Sigmoid colon (tissue), 7 donors: ENCODE data around the gene KNDC1. TPM values are rescaled to one million over a fixed set of nuclear protein-coding genes. Genes with fewer than 3 reads are reported as not detected.
"Not testable (repeated sequence)": the region's sequence is repeated elsewhere in the genome, so short reads cannot be mapped to it uniquely, and the experiment has no call there.

Experiments
- DNase-seq: peaks from one replicate; pipeline ENCODE4 v3.0.0-alpha.2; 2019
- H3K27ac ChIP-seq, 4 donors: fragments of 200-600 bp; sonication (generic); one replicate each; pipeline ENCODE4 v1.5.1; 2016 to 2019; ENCODE audit warnings: mild to moderate bottlenecking in 1 of 4
- H3K27me3 ChIP-seq, 3 donors: fragments of 200-600 bp; sonication (generic); one replicate each; pipeline ENCODE4 v1.5.1; 2019; ENCODE audit warnings: mild to moderate bottlenecking in 1 of 3
- H3K36me3 ChIP-seq, 4 donors: fragments of 200-600 bp; sonication (generic); one replicate each; pipeline ENCODE4 v1.5.1; 2016 to 2019
- H3K4me1 ChIP-seq, 4 donors: fragments of 200-600 bp; sonication (generic); one replicate each; pipeline ENCODE4 v1.5.1; 2017 to 2019
- H3K4me3 ChIP-seq, 4 donors: fragments of 200-600 bp; sonication (generic); one replicate each; pipeline ENCODE4 v1.5.1; 2017 to 2019; ENCODE audit warnings: mild to moderate bottlenecking in 2 of 4, moderate library complexity in 1 of 4
- H3K9me3 ChIP-seq, 4 donors: fragments of 200-600 bp in 3 of 4; sonication (generic) in 3 of 4; one replicate each; pipeline versions ENCODE4 v1.5.1 to v1.6.1; 2013 to 2019
- EP300 ChIP-seq, 4 donors: sonication (generic); formaldehyde crosslinking; IDR thresholded peaks; one replicate each; pipeline ENCODE4 v1.6.1; 2017; ENCODE audit warnings: antibody characterized with exemption in 4 of 4
- POLR2A ChIP-seq, 2 donors: fragments of 450-650 bp; IDR thresholded peaks; one replicate each; pipeline ENCODE4 v1.6.1; 2016; ENCODE audit warnings: antibody characterized with exemption in 2 of 2, mild to moderate bottlenecking in 2 of 2, moderate library complexity in 2 of 2
- POLR2AphosphoS5 ChIP-seq, 4 donors: sonication (generic); formaldehyde crosslinking; IDR thresholded peaks; one replicate each; pipeline ENCODE4 v1.6.1; 2017; ENCODE audit warnings: antibody characterized with exemption in 4 of 4
- WGBS, 2 donors: extraction: QIAGEN DNeasy Blood & Tissue Kit; methylation state at CpG; one replicate each; pipeline ENCODE4 v1.1.7; 2013; 5-methylcytosine and 5-hydroxymethylcytosine counted together
- intact Hi-C: fragments of 100-400 bp; cut with DNase I; formaldehyde crosslinking; loops from one replicate; pipeline ENCODE4 v1.15.1; 2023
- polyA plus RNA-seq, 3 donors: library from polyadenylated mRNA; stranded (reverse); fragments of 200-250 nt; gene quantifications; one replicate each; pipeline ENCODE4 v1.2.3, GENCODE V29; 2013
- total RNA-seq, 4 donors: library from RNA; depleted of rRNA; stranded (reverse); fragments of >200 nt; gene quantifications; one replicate each; pipeline ENCODE4 v1.1.0, GENCODE V29; 2016
- TF ChIP-seq, protein P1 (sequence below), 4 experiments: fragments of 450-650 bp in 3 of 4; fragments of 200-600 bp in 1 of 4; IDR thresholded peaks; one replicate each; pipeline ENCODE4 v1.5.1; 2016 to 2019; ENCODE audit warnings: antibody characterized with exemption in 4 of 4, mild to moderate bottlenecking in 3 of 4, moderate library complexity in 2 of 4
- donor health status: healthy with polysubstance abuse.
- donor health status: Bipolar disorder and iron deficiency.
- donor health status: healthy.

The KNDC1 gene
- total and polyA plus RNA-seq, 7 donors = under 0.01 to 1.9 (median 0.26) TPM; not detected in 1

DNA sequence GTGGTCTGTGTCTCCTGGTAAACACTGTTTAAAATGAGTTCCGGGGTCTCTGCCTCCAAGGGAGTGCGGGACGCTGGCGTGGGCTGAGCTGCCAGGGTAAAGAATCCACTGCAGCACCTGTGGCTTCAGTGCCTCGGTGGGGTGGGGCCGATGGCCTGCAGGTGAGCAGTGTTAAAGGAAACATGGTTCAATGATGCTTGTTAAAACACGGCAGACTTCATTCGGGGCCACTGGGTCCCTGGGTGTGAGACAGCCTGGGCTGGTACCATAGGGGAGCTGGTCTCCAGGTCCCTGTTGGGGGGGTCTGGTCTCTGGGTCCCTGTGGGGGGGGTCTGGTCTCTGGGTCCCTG, 24.9 kb upstream of the KNDC1 start:
- no peak for DNase-seq
- H3K9me3 ChIP-seq = no peaks in the 10 kb centered on the region
- peaks cover 0 to 8% (median 5%) of the 10 kb centered on the region in 3 donors for H3K27me3 ChIP-seq
- TF ChIP-seq, protein P1, sequence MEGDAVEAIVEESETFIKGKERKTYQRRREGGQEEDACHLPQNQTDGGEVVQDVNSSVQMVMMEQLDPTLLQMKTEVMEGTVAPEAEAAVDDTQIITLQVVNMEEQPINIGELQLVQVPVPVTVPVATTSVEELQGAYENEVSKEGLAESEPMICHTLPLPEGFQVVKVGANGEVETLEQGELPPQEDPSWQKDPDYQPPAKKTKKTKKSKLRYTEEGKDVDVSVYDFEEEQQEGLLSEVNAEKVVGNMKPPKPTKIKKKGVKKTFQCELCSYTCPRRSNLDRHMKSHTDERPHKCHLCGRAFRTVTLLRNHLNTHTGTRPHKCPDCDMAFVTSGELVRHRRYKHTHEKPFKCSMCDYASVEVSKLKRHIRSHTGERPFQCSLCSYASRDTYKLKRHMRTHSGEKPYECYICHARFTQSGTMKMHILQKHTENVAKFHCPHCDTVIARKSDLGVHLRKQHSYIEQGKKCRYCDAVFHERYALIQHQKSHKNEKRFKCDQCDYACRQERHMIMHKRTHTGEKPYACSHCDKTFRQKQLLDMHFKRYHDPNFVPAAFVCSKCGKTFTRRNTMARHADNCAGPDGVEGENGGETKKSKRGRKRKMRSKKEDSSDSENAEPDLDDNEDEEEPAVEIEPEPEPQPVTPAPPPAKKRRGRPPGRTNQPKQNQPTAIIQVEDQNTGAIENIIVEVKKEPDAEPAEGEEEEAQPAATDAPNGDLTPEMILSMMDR (IDR thresholded peaks at IDR 0.05) = no peak
- TF ChIP-seq POLR2AphosphoS5 (IDR thresholded peaks at IDR 0.05) (no peak), EP300 (IDR thresholded peaks at IDR 0.05) (no peak), POLR2A (IDR thresholded peaks at IDR 0.05) (no peak)
- WGBS, 2 donors = 36 to 50% methylated on average over 8 of the region's 8 CpGs
- H3K36me3 ChIP-seq = no peaks in the 10 kb centered on the region
- no peaks in the 10 kb centered on the region for H3K4me1 ChIP-seq
- no peak overlapping the region for H3K27ac ChIP-seq
- intact Hi-C loops = no loop called here
- no peak overlapping the region for H3K4me3 ChIP-seq

DNA sequence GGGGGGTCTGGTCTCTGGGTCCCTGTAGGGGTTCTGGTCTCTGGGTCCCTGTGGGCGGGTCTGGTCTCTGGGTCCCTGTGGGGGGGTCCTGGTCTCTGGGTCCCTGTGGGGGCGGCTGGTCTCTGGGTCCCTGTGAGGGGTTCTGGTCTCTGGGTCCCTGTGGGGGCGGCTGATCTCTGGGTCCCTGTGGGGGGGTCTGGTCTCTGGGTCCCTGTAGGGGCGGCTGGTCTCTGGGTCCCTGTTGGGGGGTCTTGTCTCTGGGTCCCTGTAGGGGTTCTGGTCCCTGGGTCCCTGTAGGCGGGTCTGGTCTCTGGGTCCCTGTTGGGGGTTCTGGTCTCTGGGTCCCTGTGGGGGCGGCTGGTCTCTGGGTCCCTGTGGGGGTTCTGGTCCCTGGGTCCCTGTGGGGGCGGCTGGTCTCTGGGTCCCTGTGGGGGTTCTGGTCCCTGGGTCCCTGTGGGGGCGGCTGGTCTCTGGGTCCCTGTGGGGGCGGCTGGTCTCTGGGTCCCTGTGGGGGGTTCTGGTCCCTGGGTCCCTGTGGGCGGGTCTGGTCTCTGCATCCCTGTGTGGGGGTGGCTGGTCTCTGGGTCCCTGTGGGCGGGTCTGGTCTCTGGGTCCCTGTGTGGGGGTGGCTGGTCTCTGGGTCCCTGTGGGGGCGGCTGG, 22.4 kb upstream of the KNDC1 start:
- DNase-seq = peak; percentile 63

DNA sequence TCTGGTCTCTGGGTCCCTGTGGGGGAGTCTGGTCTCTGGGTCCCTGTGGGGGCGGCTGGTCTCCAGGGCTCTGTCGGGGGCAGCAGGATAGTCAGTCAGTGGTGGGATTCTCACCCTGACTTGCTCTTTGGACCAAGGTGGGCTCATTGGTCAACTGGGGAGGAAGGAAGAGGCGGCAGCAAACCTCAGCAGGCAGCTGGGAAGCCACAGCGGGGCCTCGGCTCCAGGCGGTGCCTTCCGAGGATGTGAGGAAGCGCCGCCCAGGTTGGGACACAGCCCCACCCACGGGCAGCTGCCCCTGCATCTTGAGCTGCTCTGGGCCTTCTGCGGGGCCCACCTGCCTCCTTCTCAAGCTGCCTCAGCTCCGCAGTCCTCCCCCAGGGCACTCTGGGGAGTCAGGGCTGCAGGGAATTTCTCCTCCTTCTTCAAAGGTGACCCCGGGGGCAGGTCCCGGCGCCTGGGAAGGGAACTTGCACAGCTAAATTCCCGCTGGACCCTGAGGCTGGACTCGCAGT, 20.4 kb upstream of the KNDC1 start:
- DNase-seq = peak; percentile 58
- peaks cover 0 to 48% (median 18%) of the 10 kb centered on the region in 3 donors for H3K27me3 ChIP-seq
- H3K4me3 ChIP-seq = no peak overlapping the region
- WGBS, 2 donors = 26 to 30% methylated on average over 17 of the region's 17 CpGs
- intact Hi-C loops = no loop called here
- TF ChIP-seq POLR2AphosphoS5 (IDR thresholded peaks at IDR 0.05) = no peak
- no peak for TF ChIP-seq POLR2A (IDR thresholded peaks at IDR 0.05)
- TF ChIP-seq EP300 (IDR thresholded peaks at IDR 0.05) = no peak
- TF ChIP-seq, protein P1 (IDR thresholded peaks at IDR 0.05) = no peak
- no peaks in the 10 kb centered on the region for H3K9me3 ChIP-seq
- H3K36me3 ChIP-seq = no peaks in the 10 kb centered on the region
- H3K4me1 ChIP-seq = no peaks in the 10 kb centered on the region
- H3K27ac ChIP-seq = no peak overlapping the region

More for the DNA sequence above, 22.4 kb upstream of the KNDC1 start:
- H3K9me3 ChIP-seq, H3K4me3 ChIP-seq, H3K36me3 ChIP-seq, intact Hi-C loops, H3K27ac ChIP-seq, H3K4me1 ChIP-seq: not testable (repeated sequence)
- 85 to 87% methylated on average over 12 of the region's 12 CpGs for WGBS, 2 donors
- peaks cover 0 to 32% (median 18%) of the 10 kb centered on the region in 3 donors for H3K27me3 ChIP-seq

DNA sequence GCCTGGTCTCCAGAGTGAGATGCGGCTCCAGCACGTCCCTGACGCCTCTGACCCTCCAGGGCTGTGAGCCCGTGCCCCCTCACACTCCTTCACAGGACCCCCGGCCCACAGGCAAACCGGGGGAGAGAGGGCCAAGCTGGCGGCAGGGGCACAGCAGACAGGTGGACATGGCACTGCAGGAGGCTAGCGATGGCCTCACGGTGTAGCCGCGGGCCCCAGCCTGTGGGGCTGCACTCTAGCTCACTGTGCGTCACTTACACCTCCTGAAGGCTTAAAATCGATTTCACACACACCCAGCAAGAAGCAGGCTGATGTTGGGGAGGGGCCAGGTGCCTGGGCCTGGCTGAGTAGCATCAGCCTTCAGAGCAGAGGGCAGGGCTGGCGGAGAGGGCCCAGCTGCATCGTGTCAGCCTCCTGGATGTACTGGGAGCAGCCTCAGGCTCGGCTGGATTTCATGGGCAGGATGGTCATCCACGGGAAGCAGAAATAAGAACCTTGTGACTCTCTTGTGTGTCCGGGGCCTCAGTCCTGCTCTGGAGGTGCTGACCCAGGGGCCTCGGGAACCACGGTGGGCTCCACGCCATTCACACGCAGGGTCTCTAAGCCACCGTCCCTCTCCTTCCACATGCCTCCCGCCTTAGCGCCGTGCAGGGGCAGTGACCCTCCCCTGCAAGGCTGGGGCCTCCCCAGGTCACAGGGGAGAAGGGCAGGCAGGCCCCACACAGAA, 19.4 kb upstream of the KNDC1 start:
- Histone ChIP-seq H3K27me3 (peaks cover 0 to 56% (median 18%) of the 10 kb centered on the region in 3 donors), H3K4me1 (no peaks in the 10 kb centered on the region), H3K9me3 (no peaks in the 10 kb centered on the region), H3K27ac (no peak overlapping the region), H3K4me3 (no peak overlapping the region), H3K36me3 (no peaks in the 10 kb centered on the region)
- 74 to 77% methylated on average over 26 of the region's 26 CpGs for WGBS, 2 donors
- TF ChIP-seq POLR2A (IDR thresholded peaks at IDR 0.05) = no peak
- no peak for TF ChIP-seq EP300 (IDR thresholded peaks at IDR 0.05)
- TF ChIP-seq, protein P1 (IDR thresholded peaks at IDR 0.05) = no peak
- TF ChIP-seq POLR2AphosphoS5 (IDR thresholded peaks at IDR 0.05) = no peak
- intact Hi-C loops = no loop called here
- peak; percentile 50 for DNase-seq

DNA sequence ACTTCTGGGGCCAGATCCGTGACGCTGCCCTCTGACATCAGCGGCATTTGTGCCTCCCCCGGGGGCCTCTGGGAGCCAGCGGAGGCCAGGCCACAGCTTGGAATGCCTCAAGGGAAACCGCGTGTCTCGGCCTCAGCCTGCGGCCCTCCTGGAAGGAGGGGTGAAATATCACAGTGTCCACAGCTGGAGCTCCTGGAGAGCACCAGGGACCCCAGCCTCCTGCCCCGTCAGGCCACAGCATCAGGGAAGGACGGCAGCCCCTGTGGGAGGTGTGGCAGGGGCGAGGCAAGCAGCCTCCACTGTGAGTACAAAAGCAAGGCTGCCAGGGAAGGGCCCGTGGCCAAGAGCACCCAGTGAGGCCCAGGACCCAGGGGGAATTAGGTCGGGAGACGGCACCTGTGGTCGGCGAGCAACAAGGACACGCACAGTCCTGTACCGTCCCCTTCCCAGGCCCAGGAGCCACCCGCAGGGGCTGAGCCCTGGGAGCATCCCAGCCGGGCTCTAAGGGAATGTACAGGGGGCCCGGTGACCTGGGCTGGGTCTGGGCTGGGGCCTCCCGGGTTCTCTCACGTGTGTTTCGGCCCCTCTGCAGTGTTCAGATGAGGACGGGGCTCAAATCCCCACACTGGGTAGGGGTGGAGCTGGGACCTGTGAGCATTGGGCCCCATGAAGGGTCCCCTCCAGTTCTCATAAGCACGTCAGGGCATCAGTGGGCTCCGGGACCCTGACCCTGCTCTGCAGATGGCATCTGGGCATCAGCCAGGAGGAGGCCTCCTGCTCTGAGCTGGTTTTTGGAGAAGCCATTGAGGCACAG, 18.7 kb upstream of the KNDC1 start:
- Histone ChIP-seq H3K36me3 (no peaks in the 10 kb centered on the region), H3K27me3 (peaks cover 0 to 64% (median 18%) of the 10 kb centered on the region in 3 donors), H3K9me3 (no peaks in the 10 kb centered on the region), H3K4me1 (no peaks in the 10 kb centered on the region), H3K27ac (no peak overlapping the region), H3K4me3 (no peak overlapping the region)
- peak; percentile 48 for DNase-seq
- TF ChIP-seq POLR2A (IDR thresholded peaks at IDR 0.05) (no peak), POLR2AphosphoS5 (IDR thresholded peaks at IDR 0.05) (no peak), EP300 (IDR thresholded peaks at IDR 0.05) (no peak)
- TF ChIP-seq, protein P1 (IDR thresholded peaks at IDR 0.05) = no peak
- intact Hi-C loops = no loop called here
- WGBS, 2 donors = 74 to 84% methylated on average over 28 of the region's 28 CpGs
